Measurements from ENCODE around the gene CLCN6.

Gene CLCN6

GRCh38 chr1:11805422-11806306, at the start of gene CLCN6, which contains the start of gene MTHFR:
CLCN6 (plus strand) TSS chr1:11806191; CDS start chr1:11806263, 72 bp downstream.
MTHFR (minus strand) TSS chr1:11805964; CDS start chr1:11803116, 2,848 bp downstream.
- DNase-seq, result peak; percentile 99

- no peak for DNase-seq
Observed at GRCh38 chr1:11757047-11757446, 48.9 kb upstream of the CLCN6 start.

GRCh38 chr1:11759791-11760190, 46.2 kb upstream of the CLCN6 start:
- no peak for DNase-seq

- no peak for DNase-seq
Observed at GRCh38 chr1:11761285-11761684, 44.7 kb upstream of the CLCN6 start.

GRCh38 chr1:11761988-11762406, 44.0 kb upstream of the CLCN6 start, which contains the start of gene C1orf167:
C1orf167 (plus strand) TSS chr1:11762193; CDS start chr1:11764401, 2,208 bp downstream.
- peak; percentile 60 for DNase-seq

- DNase-seq, result no peak
Observed at GRCh38 chr1:11764115-11764514, 41.9 kb upstream of the CLCN6 start.

GRCh38 chr1:11764519-11764918, 41.5 kb upstream of the CLCN6 start:
- DNase-seq, result no peak

- DNase-seq, result no peak
Observed at GRCh38 chr1:11765661-11766428, 40.1 kb upstream of the CLCN6 start.

- no peak for DNase-seq
Observed at GRCh38 chr1:11766429-11766776, 39.6 kb upstream of the CLCN6 start.

- no peak for DNase-seq
Observed at GRCh38 chr1:11767922-11768704, 37.9 kb upstream of the CLCN6 start.

- DNase-seq, result no peak
Observed at GRCh38 chr1:11768821-11769220, 37.2 kb upstream of the CLCN6 start.

- DNase-seq, result no peak
Observed at GRCh38 chr1:11769274-11769673, 36.7 kb upstream of the CLCN6 start.

- no peak for DNase-seq
Observed at GRCh38 chr1:11770011-11770410, 36.0 kb upstream of the CLCN6 start.

- DNase-seq, result no peak
Observed at GRCh38 chr1:11771481-11772043, 34.4 kb upstream of the CLCN6 start.

- DNase-seq, result no peak
Observed at GRCh38 chr1:11772458-11772857, 33.5 kb upstream of the CLCN6 start.

- DNase-seq, result no peak
Observed at GRCh38 chr1:11774753-11775152, 31.2 kb upstream of the CLCN6 start.

GRCh38 chr1:11777658-11778322, 28.2 kb upstream of the CLCN6 start:
- DNase-seq, result no peak

- no peak for DNase-seq
Observed at GRCh38 chr1:11778336-11778735, 27.7 kb upstream of the CLCN6 start.

GRCh38 chr1:11778844-11779623, 27.0 kb upstream of the CLCN6 start:
- DNase-seq, result no peak

GRCh38 chr1:11779715-11780379, 26.1 kb upstream of the CLCN6 start:
- DNase-seq, result no peak

Data from CD4-positive, alpha-beta T cell treated with Interleukin-17A for 4 hours (primary cell).